HG03066 (cell line): Measurements from ENCODE around the gene NOS1AP.

Source experiments
- ATAC-seq: cut with Tn5 transposase; IDR thresholded peaks from one replicate; pipeline ENCODE4 v1.9.1; 2021; ENCODE audit warnings: low read depth; ENCODE audit not compliant: unreplicated experiment

Gene NOS1AP

GRCh38 chr1:162234571-162234970 is 165.1 kb downstream of the NOS1AP start:
- no peak for ATAC-seq

- no peak for ATAC-seq
Observed at GRCh38 chr1:162235241-162235800, 165.8 kb downstream of the NOS1AP start.

DNA sequence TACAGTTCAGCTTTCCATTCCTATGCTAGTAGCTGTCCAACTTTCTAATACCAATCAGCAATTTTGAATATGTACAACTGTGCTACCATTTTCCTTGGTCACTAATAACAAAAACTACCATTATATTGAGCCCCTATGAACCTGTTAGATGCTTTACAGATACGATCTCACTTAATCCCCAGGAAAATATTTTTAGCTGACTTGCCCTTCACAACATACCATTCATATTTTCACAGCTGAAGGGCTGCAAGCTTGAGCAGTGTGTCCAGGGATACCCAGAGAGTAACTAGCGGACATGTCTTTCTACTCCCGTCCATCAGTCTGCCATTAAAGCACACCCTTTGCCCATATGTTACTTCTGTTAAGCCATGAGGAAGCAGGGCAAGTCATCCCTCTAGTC is 166.7 kb downstream of the NOS1AP start:
- ATAC-seq: no peak

DNA sequence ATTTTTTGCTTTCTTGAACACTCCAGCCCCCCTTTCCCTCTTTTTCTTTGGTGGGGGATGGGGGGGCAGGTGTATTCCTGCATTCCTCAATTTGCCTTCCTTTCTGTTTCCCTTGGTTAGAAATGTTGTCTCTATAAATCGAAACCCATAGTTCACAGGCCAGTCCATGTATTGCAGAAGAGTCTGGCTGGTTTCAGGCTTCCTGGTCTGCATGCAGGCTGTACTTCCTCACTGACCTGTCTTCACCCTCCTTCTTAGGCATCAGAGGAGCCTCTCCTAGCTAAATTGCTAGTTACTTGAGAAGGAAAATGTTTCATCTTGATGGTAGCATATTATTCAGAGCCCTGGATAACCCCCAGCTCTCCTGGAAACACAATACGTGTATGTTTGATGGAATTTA is 167.1 kb downstream of the NOS1AP start:
- no peak for ATAC-seq

- no peak for ATAC-seq
Observed at GRCh38 chr1:162240577-162240976, 171.1 kb downstream of the NOS1AP start.

- no peak for ATAC-seq
Observed at GRCh38 chr1:162242804-162243203, 173.3 kb downstream of the NOS1AP start.

DNA sequence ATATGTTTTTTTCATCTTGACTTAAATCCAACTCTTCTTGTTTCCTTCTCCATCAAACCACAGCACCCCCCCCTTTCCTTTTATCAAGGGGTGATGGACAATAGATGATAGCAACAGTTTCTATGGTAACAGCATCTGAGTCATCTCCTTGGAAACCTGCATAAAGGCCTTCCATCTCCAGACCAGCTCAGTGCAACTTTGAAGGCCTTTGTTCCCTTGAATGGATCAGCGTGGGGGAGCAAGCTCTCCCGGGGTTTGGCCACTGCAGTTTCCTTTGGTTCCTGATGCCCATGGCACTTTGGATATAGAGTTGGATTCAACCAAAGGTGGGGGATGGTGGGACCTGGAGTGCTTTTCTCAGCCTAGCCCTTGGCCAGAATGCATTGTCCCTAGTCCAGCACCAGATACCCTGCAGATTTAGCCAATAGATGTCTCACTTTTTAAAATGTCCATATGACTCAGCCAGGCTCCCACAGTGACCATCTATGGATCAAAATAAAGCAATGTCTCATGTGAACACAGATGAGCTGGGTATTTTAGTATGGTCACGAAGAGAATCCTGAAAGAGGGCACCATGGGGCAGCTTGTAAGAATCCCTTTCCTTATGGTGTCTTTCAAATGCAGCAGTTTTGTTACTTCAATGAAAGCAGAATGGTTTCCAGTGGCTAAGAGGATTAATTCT is 179.5 kb downstream of the NOS1AP start:
- no peak for ATAC-seq

- ATAC-seq: no peak
Observed at GRCh38 chr1:162250004-162250730, 180.7 kb downstream of the NOS1AP start.

- no peak for ATAC-seq
Observed at GRCh38 chr1:162251102-162251501, 181.6 kb downstream of the NOS1AP start.

DNA sequence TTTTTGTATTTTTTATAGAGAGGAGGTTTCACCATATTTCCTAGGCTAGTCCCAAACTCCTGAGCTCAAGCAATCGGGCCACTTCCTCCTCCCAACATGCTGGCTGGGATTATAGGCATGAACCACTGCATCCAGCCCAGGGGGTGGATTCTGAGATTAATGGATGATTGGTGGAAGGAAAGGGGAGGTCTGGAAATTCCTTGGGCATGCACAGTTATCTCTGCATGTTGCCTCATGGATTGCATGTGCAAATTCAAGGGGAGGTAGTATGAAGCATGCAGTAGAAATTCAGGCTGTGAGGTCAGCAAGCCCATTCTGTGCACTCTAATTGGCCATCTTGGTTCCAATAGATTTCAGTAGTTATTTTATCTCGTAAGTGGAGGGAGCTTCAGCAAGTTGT is 182.7 kb downstream of the NOS1AP start:
- no peak for ATAC-seq

GRCh38 chr1:162253790-162254189 is 184.3 kb downstream of the NOS1AP start:
- ATAC-seq: no peak

GRCh38 chr1:162256287-162256686 is 186.8 kb downstream of the NOS1AP start:
- ATAC-seq: no peak

DNA sequence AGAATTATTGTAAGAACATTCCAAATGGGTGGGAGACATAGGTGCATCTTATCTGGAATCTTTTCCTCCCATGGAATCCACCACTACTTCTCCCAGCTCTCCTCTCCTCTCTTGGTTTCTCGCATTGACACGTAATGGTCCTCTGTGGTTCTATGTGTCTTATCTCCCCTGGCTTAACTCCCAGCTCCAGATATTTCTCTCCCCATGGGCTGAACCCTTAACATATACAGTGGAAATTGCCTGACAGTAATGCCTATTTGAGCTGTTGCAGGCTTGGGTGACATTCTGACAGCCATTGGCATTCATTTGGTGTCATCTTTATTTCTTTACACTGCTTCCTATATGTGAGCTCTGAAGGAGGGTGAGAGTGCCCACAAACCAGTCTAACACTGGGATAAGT is 188.9 kb downstream of the NOS1AP start:
- ATAC-seq: no peak

DNA sequence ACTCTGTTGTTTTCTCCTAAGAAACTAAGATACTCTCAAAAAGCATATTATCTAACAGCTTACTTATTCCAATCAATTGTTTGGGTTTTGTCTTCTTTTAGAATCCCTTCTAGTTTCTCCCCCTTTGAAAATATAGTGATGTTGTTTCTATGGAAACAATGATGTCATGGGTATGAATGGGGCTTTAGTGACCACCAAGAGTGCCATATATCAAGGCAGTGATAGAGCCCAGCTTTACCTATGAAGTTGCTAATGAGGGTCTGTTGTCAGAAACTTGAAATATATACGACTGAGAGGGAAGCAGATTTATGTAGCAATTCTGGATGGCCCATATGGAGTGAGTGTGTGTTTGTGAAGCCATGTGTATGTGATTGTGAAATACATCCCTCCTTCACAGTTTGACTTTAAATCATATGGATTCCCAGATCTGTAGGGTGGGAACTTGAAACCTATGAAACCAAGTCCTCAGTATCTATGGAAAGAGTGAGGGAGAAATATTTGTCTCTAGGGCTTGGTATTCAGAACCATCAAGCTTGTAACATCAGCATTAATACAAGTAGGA is 190.5 kb downstream of the NOS1AP start:
- no peak for ATAC-seq

DNA sequence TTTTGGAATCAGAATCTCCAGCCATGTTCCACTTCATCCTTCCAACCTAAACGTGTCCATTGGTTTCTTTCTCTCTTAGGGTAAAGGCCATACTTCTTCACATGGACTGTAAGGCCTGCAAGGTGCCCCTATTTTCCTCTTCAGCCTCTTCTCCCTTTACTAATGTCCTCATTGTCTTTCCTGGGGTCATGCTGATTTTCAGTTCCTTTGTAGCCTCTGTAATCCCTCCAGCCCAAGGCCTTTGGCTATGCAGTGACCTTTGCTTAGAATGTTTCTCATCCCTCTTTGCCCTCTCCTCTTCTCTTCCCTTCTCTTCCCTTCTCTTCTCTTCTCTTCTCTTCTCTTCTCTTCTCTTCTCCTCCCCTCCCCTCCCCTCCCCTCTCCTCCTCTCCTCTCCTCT is 194.6 kb downstream of the NOS1AP start:
- no peak for ATAC-seq

GRCh38 chr1:162265983-162266382 is 196.5 kb downstream of the NOS1AP start:
- no peak for ATAC-seq

- ATAC-seq: no peak
Observed at GRCh38 chr1:162270016-162270770, 200.7 kb downstream of the NOS1AP start.

DNA sequence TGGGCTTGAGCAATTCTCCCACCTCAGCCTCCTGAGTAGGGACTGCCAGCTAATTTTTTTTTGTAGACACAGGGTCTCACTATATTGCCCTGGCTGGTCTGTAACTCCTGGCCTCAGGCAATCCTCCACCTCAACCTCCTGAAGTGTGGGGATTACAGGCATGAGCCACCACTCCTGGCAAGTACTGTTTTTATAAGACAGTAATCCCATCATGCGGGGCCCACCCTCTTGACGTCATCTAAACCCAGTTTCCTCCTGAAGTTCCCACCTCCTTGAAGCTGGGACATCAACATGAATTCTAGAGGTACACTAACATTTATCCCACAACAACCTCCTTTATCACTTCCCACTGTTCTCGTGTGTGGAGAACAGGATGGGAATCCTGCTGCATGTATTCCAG is 202.5 kb downstream of the NOS1AP start:
- ATAC-seq: no peak

DNA sequence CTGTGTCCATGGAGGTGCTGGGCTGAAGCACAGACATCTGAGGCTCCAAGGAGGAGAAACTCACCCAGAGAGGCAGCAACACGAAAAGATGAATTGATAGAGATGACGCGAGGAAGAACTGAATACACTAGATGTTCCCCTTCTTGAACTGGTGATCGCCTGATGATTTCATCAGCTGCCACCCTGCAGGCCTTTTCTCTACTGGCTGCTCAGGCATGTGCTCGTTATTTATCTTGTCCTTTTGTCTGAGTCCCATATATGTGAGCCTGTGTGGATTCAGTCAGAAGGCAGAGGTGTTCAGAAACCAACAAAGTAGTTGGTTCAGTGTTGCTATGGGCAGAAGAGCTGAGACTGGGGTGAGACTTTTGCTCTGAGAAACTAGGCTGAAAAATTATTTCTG is 202.9 kb downstream of the NOS1AP start:
- no peak for ATAC-seq

DNA sequence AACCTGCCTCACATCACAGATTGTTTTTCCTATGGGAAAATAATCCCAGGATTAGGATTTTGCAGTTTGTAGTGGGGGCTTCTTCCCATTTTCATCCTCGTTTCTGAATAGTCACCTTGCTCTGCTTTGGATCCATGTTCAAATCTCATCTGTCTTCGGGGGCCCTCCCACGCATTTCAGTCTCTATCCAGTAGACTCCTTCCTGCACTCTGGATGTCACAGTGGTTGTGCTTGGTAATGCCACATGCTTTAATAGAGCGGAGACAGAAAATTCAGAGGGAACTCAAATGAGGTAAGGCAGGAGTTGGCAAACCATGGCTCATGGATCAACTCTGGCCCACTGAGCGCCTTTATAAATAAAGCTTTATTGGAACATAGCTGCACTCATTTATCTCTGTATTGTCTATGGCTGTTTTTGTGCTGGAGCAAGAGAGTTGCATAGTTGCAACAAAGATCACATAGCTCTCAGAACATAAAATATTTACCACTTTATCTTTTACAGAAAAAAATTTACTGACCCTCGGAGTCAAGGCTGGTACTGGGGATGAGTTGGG is 206.2 kb downstream of the NOS1AP start:
- no peak for ATAC-seq

- no peak for ATAC-seq
Observed at GRCh38 chr1:162276493-162276892, 207.0 kb downstream of the NOS1AP start.
